OCI-LY7 (cell line): ENCODE results near the gene CLEC2L. TPM values are rescaled to one million over a fixed set of nuclear protein-coding genes. Genes with fewer than 3 reads are reported as not detected.

Source experiments
- BruUV-seq: library from RNA; stranded (reverse); fragments of 400-500 nt; replicated peaks from 2 replicates; lab custom pipeline; 2021; lab: Mats Ljungman, UMichigan
- CTCF ChIA-PET: fragments of 300-600 bp; sonication (Branson Sonifier 250); formaldehyde crosslinking; loops from one replicate; lab custom pipeline; 2022; ENCODE audit warnings: antibody characterized with exemption; ENCODE audit not compliant: unreplicated experiment; lab: Charles Lee
- POLR2A ChIA-PET: fragments of 300-600 bp; sonication (Branson Sonifier 250); formaldehyde crosslinking; loops from one replicate; lab custom pipeline; 2022; ENCODE audit warnings: antibody characterized with exemption; lab: Charles Lee
- DNase-seq: peaks from one replicate; pipeline ENCODE4 v3.0.0-alpha.2; 2015; ENCODE audit warnings: low spot score
- H2AFZ ChIP-seq: fragments of 200-600 bp; sonication (generic), shearing (Covaris generic); 2 replicates; pipeline ENCODE4 v1.6.1; 2014; ENCODE audit warnings: mild to moderate bottlenecking, antibody characterized with exemption, low read length, moderate library complexity
- H3K27ac ChIP-seq: fragments of 200-600 bp; sonication (generic); 2 replicates; pipeline ENCODE4 v1.5.1; 2014; ENCODE audit warnings: mixed run types, low read depth, mild to moderate bottlenecking, moderate library complexity, low read length, inconsistent platforms; ENCODE audit not compliant: poor library complexity, severe bottlenecking
- H3K36me3 ChIP-seq: fragments of 200-600 bp; sonication (generic); 2 replicates; pipeline ENCODE4 v1.6.1; 2014; ENCODE audit warnings: mild to moderate bottlenecking, antibody characterized with exemption, low read length, moderate library complexity, mixed read lengths; ENCODE audit not compliant: insufficient read depth
- H3K4me1 ChIP-seq: fragments of 200-600 bp; sonication (generic); 2 replicates; pipeline ENCODE4 v1.5.1; 2014; ENCODE audit warnings: mild to moderate bottlenecking, low read length; ENCODE audit not compliant: insufficient read depth, poor library complexity, severe bottlenecking
- H3K4me2 ChIP-seq: fragments of 200-600 bp; sonication (generic); 2 replicates; pipeline ENCODE4 v1.6.1; 2014; ENCODE audit warnings: mild to moderate bottlenecking, low read length
- H3K4me3 ChIP-seq: fragments of 200-600 bp; sonication (generic); 2 replicates; pipeline ENCODE4 v1.5.1; 2014; ENCODE audit warnings: mild to moderate bottlenecking, low read depth, low read length; ENCODE audit not compliant: poor library complexity, severe bottlenecking
- H3K79me2 ChIP-seq: fragments of 200-600 bp; sonication (generic); 2 replicates; pipeline ENCODE4 v1.6.1; 2016; ENCODE audit warnings: low read depth, mild to moderate bottlenecking, low read length, moderate library complexity, mixed read lengths; ENCODE audit not compliant: insufficient read depth
- H3K9me2 ChIP-seq: fragments of 200-600 bp; sonication (generic); 2 replicates; pipeline ENCODE4 v1.6.1; 2016; ENCODE audit warnings: mild to moderate bottlenecking, low read length, mixed read lengths; ENCODE audit not compliant: insufficient read depth
- H3K9me3 ChIP-seq: fragments of 200-600 bp; sonication (generic); 2 replicates; pipeline ENCODE4 v1.6.1; 2014; ENCODE audit warnings: mild to moderate bottlenecking, mixed run types, low read length, mixed read lengths
- H4K20me1 ChIP-seq: fragments of 200-600 bp; sonication (generic); 2 replicates; pipeline ENCODE4 v1.6.1; 2014; ENCODE audit warnings: mild to moderate bottlenecking, antibody characterized with exemption, low read length, moderate library complexity, mixed read lengths; ENCODE audit not compliant: insufficient read depth
- EZH2phosphoT487 ChIP-seq: fragments of 200-600 bp; sonication (generic); IDR thresholded peaks from 2 replicates; pipeline ENCODE4 v1.6.1; 2018; ENCODE audit warnings: low read depth, borderline replicate concordance, mild to moderate bottlenecking, mixed run types, antibody characterized with exemption, low read length, moderate library complexity, mixed read lengths
- intact Hi-C: fragments of 100-400 bp; cut with micrococcal nuclease; formaldehyde crosslinking; loops from one replicate; pipeline ENCODE4 v1.10.0; 2022; ENCODE audit not compliant: unreplicated experiment
- total RNA-seq, 2 experiments: library from RNA; depleted of rRNA in 1 of 2; stranded (reverse); fragments of >200 nt in 1 of 2; shearing (Covaris generic) in 1 of 2; gene quantifications; 2 replicates each; pipeline ENCODE4 v1.2.3, GENCODE V29; 2014 to 2022
- TF ChIP-seq, protein P1 (sequence below): fragments of 200-600 bp; sonication (generic); conservative IDR thresholded peaks from 2 replicates; pipeline ENCODE4 v1.5.1; 2014; ENCODE audit warnings: mild to moderate bottlenecking, antibody characterized with exemption, low read length, moderate library complexity, mixed read lengths

Gene CLEC2L
- total RNA-seq, 2 experiments from 2014 or later = not detected

DNA sequence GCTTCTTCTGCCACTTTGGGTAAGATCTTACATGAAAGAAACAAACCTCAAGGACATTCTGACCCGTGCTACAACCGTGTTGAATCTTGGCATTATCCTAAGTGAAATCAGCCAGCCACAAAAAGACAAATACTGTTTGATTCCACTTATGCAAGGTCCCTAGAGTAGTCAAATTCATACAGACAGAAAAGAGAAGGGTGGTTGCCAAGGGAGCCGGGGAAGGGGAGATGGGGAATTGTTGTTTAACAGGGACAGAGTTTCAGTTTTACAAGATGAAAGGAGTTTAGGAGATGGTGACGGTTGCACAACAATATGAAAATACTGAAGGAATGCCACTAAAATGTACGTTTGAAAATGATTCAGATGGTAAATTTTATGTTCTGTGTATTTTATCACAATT is 12.2 kb upstream of the CLEC2L start:
- intact Hi-C loops = no loop called here
- Histone ChIP-seq H3K4me2 (no peak overlapping the region), H3K4me1 (no peaks in the 10 kb centered on the region), H3K9me3 (no peaks in the 10 kb centered on the region), H3K27ac (no peak overlapping the region), H3K79me2 (no peaks in the 10 kb centered on the region), H3K36me3 (no peaks in the 10 kb centered on the region), H2AFZ (no peak overlapping the region), H3K9me2 (no peaks in the 10 kb centered on the region), H3K4me3 (no peak overlapping the region), H4K20me1 (no peaks in the 10 kb centered on the region)
- DNase-seq = no peak
- POLR2A ChIA-PET = no interaction called here
- TF ChIP-seq, protein P1, sequence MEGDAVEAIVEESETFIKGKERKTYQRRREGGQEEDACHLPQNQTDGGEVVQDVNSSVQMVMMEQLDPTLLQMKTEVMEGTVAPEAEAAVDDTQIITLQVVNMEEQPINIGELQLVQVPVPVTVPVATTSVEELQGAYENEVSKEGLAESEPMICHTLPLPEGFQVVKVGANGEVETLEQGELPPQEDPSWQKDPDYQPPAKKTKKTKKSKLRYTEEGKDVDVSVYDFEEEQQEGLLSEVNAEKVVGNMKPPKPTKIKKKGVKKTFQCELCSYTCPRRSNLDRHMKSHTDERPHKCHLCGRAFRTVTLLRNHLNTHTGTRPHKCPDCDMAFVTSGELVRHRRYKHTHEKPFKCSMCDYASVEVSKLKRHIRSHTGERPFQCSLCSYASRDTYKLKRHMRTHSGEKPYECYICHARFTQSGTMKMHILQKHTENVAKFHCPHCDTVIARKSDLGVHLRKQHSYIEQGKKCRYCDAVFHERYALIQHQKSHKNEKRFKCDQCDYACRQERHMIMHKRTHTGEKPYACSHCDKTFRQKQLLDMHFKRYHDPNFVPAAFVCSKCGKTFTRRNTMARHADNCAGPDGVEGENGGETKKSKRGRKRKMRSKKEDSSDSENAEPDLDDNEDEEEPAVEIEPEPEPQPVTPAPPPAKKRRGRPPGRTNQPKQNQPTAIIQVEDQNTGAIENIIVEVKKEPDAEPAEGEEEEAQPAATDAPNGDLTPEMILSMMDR = no peak
- no peak for TF ChIP-seq EZH2phosphoT487
- CTCF ChIA-PET = no interaction called here
- no TSS peak for BruUV-seq

DNA sequence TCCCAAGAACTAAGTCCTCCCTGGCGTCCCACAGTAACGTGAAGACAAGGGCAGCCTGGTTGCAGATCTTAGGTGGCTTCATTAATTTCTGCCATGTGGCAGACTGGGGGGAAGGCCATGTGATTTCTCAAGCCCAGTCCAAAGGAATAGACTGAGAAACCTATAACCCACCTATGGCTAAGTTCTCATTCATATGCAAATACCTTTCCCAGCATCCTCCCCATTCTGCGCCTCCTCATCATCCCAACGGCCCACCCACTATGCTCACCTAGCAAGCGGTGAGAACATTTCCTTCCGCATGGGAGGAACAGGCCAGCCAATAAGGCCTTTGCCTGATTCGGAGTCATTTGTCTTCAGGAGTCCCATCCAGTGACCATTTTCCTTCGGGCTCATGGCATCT is 8.2 kb upstream of the CLEC2L start:
- Histone ChIP-seq H3K79me2 (no peaks in the 10 kb centered on the region), H3K4me3 (no peak overlapping the region), H3K4me1 (no peaks in the 10 kb centered on the region), H3K4me2 (no peak overlapping the region), H2AFZ (no peak overlapping the region), H3K9me2 (no peaks in the 10 kb centered on the region), H3K27ac (no peak overlapping the region), H3K9me3 (no peaks in the 10 kb centered on the region), H3K36me3 (no peaks in the 10 kb centered on the region), H4K20me1 (no peaks in the 10 kb centered on the region)
- BruUV-seq = no TSS peak
- ChIA-PET POLR2A (interaction anchor here (0.6 kb wide), 2 partner anchors 681 to 1404 kb away, joined by 3 to 5 read pairs; no protein-coding TSS in a partner anchor), CTCF (no interaction called here)
- TF ChIP-seq, protein P1 = no peak
- TF ChIP-seq EZH2phosphoT487 = no peak
- no peak for DNase-seq
- intact Hi-C loops = no loop called here

- ChIA-PET CTCF (no interaction called here), POLR2A (no interaction called here)
- Histone ChIP-seq H3K9me2 (no peaks in the 10 kb centered on the region), H3K9me3 (no peaks in the 10 kb centered on the region), H3K36me3 (no peaks in the 10 kb centered on the region), H4K20me1 (no peaks in the 10 kb centered on the region), H3K4me2 (no peak overlapping the region), H3K79me2 (no peaks in the 10 kb centered on the region), H3K27ac (no peak overlapping the region), H3K4me1 (no peaks in the 10 kb centered on the region), H3K4me3 (no peak overlapping the region), H2AFZ (no peak overlapping the region)
- intact Hi-C loops = no loop called here
- TF ChIP-seq EZH2phosphoT487 = no peak
- TF ChIP-seq, protein P1 = no peak
- no TSS peak for BruUV-seq
- DNase-seq = no peak
These were observed 2.0 kb upstream of the CLEC2L start for GRCh38 chr7:139521439-139521838.
